Measurements from ENCODE around the gene MAP7D2.

DNA sequence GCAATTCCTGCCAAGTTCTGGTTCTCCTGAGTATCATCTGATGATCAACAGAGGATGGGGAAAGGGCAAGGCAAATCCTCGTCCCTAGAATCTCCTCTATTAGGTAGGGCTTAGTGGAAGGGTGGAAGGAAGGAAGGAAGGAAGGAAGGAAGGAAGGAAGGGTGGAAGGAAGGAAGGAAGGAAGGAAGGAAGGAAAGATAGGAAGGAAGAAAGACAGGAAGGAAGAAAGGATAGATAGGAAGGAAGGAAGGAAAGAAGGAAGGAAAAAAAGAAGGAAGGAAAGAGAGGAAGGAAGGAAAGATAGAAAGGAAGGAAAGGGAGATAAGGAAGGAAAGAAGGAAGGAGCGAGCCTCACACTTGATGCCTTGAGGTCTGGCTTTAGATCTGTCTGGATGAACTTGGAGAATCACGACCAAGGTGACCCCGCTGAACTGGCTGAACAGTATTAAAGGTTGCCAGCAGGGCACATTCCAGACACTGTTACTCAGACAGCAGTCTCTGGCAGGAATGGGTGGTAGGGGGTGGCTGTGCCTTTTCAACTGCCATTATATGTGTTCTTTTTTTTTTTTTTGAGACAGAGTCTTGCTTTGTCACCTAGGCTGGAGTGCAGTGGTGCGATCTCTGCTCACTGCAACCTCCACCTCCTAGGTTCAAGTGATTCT, 57.1 kb downstream of the MAP7D2 start:
- TF ChIP-seq POLR2AphosphoS5 (IDR thresholded peaks at IDR 0.05; ENCODE audit: low read depth, low read length) (no peak), POLR2A (IDR thresholded peaks at IDR 0.05; ENCODE audit: low read depth, low read length) (no peak), TAF1 (IDR thresholded peaks at IDR 0.05; ENCODE audit: low read depth, low read length) (no peak), PAX5 (IDR thresholded peaks at IDR 0.05; ENCODE audit: insufficient read depth, low read length, severe bottlenecking) (no peak), SPI1 (IDR thresholded peaks at IDR 0.05; ENCODE audit: low read depth, low read length) (no peak)
